SJSA1 (cell line): ENCODE measurements around the gene DOC2B. TPM values are rescaled to one million over a fixed set of nuclear protein-coding genes. Genes with fewer than 3 reads are reported as not detected.
"Not testable (repeated sequence)": the region's sequence is repeated elsewhere in the genome, so short reads cannot be mapped to it uniquely, and the experiment has no call there.

Experiments used
- DNase-seq, 2 experiments: peaks; one replicate each; pipeline ENCODE4 v3.0.0-alpha.2; 2015 to 2020; ENCODE audit warnings: low spot score in 2 of 2, low read depth in 1 of 2
- H3K27ac ChIP-seq: fragments of 250-450 bp; sonication (Bioruptor Pico); 2 replicates; pipeline ENCODE4 v1.5.1; 2020; ENCODE audit warnings: mild to moderate bottlenecking, moderate library complexity
- H3K27me3 ChIP-seq: fragments of 250-450 bp; sonication (Bioruptor Pico); replicated peaks from 2 replicates; pipeline ENCODE4 v1.5.1; 2020; ENCODE audit warnings: mild to moderate bottlenecking, moderate library complexity
- H3K36me3 ChIP-seq: fragments of 250-450 bp; sonication (Bioruptor Pico); 2 replicates; pipeline ENCODE4 v1.5.1; 2020; ENCODE audit warnings: mild to moderate bottlenecking
- H3K4me1 ChIP-seq: fragments of 250-450 bp; sonication (Bioruptor Pico); replicated peaks from 2 replicates; pipeline ENCODE4 v1.6.1; 2021; ENCODE audit warnings: mild to moderate bottlenecking
- H3K4me3 ChIP-seq: fragments of 250-450 bp; sonication (Bioruptor Pico); 2 replicates; pipeline ENCODE4 v1.5.1; 2020; ENCODE audit warnings: mild to moderate bottlenecking
- H3K9me3 ChIP-seq: fragments of 250-450 bp; sonication (Bioruptor Pico); replicated peaks from 2 replicates; pipeline ENCODE4 v1.5.1; 2020; ENCODE audit warnings: mild to moderate bottlenecking
- total RNA-seq: library from RNA; depleted of rRNA; stranded (reverse); fragments of >200 nt; shearing (Covaris generic); gene quantifications from 2 replicates; pipeline ENCODE4 v1.2.3, GENCODE V29; 2014; rRNA removed

Gene DOC2B
- total RNA-seq, 1 experiment from 2014 or later = not detected

GRCh38 chr17:135022-135421, 46.4 kb downstream of the DOC2B start:
- not testable (repeated sequence) for H3K27ac ChIP-seq, H3K36me3 ChIP-seq, H3K9me3 ChIP-seq, H3K4me1 ChIP-seq, H3K4me3 ChIP-seq, H3K27me3 ChIP-seq
- peak in 1 of 2 experiments; percentile 10 for DNase-seq

- not testable (repeated sequence) for H3K4me3 ChIP-seq, H3K9me3 ChIP-seq, H3K4me1 ChIP-seq, H3K36me3 ChIP-seq, H3K27me3 ChIP-seq, H3K27ac ChIP-seq, DNase-seq
These were observed 47.1 kb downstream of the DOC2B start for GRCh38 chr17:134332-134785.

GRCh38 chr17:133932-134331, 47.5 kb downstream of the DOC2B start:
- H3K27me3 ChIP-seq, H3K27ac ChIP-seq, H3K4me1 ChIP-seq, H3K36me3 ChIP-seq, H3K9me3 ChIP-seq, H3K4me3 ChIP-seq: not testable (repeated sequence)
- DNase-seq = peak in 1 of 2 experiments; percentile 8

- DNase-seq, H3K4me1 ChIP-seq, H3K4me3 ChIP-seq, H3K27ac ChIP-seq, H3K27me3 ChIP-seq, H3K36me3 ChIP-seq, H3K9me3 ChIP-seq: not testable (repeated sequence)
These were observed 63.0 kb downstream of the DOC2B start for GRCh38 chr17:118339-118917.

GRCh38 chr17:113111-113510, 68.3 kb downstream of the DOC2B start:
- H3K9me3 ChIP-seq, H3K27me3 ChIP-seq, H3K4me1 ChIP-seq, H3K27ac ChIP-seq, DNase-seq, H3K36me3 ChIP-seq, H3K4me3 ChIP-seq: not testable (repeated sequence)

Other genes starting within 250 kb of the DOC2B start
- gene SCGB1C2, start 44.1 kb downstream of the DOC2B start, total RNA-seq = not detected in 2 replicates
- 2.5 and 3.1 TPM in 2 replicates for gene RPH3AL, start 171.2 kb upstream of the DOC2B start, total RNA-seq